NB4 (cell line): ENCODE measurements around the gene FBXL13.

ENCODE experiments used
- DNase-seq: peaks from one replicate; pipeline ENCODE4 v3.0.0; 2010; ENCODE audit warnings: low read depth
- H3K4me3 ChIP-seq: one replicate; pipeline ENCODE4 v1.5.1; 2011; ENCODE audit warnings: mild to moderate bottlenecking, low read depth, low read length, moderate library complexity
- CTCF ChIP-seq: IDR thresholded peaks from one replicate; pipeline ENCODE4 v1.5.1; 2012; ENCODE audit warnings: low read depth, low read length
- MAX ChIP-seq: IDR thresholded peaks from 2 replicates; pipeline ENCODE4 v1.6.1; 2011; ENCODE audit warnings: low read depth, low read length
- MYC ChIP-seq: IDR thresholded peaks from 2 replicates; pipeline ENCODE4 v1.6.1; 2011; ENCODE audit warnings: low read depth, low read length
- POLR2A ChIP-seq: IDR thresholded peaks from 2 replicates; pipeline ENCODE4 v1.6.1; 2011; ENCODE audit warnings: mild to moderate bottlenecking; ENCODE audit not compliant: insufficient read length; ENCODE audit errors: extremely low read depth

The FBXL13 gene

GRCh38 chr7:102953406-102953805 lies 121.2 kb downstream of the FBXL13 start:
- DNase-seq: peak; percentile 60
- TF ChIP-seq POLR2A (no peak), CTCF (no peak), MYC (no peak), MAX (no peak)
- H3K4me3 ChIP-seq: no peak overlapping the region

- no peak for TF ChIP-seq POLR2A
- no peak for TF ChIP-seq MAX
- no peak for TF ChIP-seq CTCF
- TF ChIP-seq MYC: no peak
- no peak overlapping the region for H3K4me3 ChIP-seq
- no peak for DNase-seq
Observed at GRCh38 chr7:102951839-102952238, 122.8 kb downstream of the FBXL13 start.

- no peak for DNase-seq
- TF ChIP-seq MAX (no peak), POLR2A (no peak)
- no peak overlapping the region for H3K4me3 ChIP-seq
Observed at GRCh38 chr7:102944241-102944640, 130.4 kb downstream of the FBXL13 start.

- DNase-seq: no peak
- no peak for TF ChIP-seq POLR2A
- TF ChIP-seq MYC: no peak
- no peak for TF ChIP-seq MAX
- no peak for TF ChIP-seq CTCF
- no peak overlapping the region for H3K4me3 ChIP-seq
Observed at GRCh38 chr7:102943423-102944169, 131.0 kb downstream of the FBXL13 start.

- H3K4me3 ChIP-seq: no peak overlapping the region
- no peak for DNase-seq
- TF ChIP-seq MYC (no peak), CTCF (no peak), POLR2A (no peak), MAX (no peak)
Observed at GRCh38 chr7:102942868-102943267, 131.7 kb downstream of the FBXL13 start.

- DNase-seq: no peak
- H3K4me3 ChIP-seq: no peak overlapping the region
- TF ChIP-seq MAX (no peak), POLR2A (no peak), CTCF (no peak), MYC (no peak)
Observed at GRCh38 chr7:102942181-102942866, 132.3 kb downstream of the FBXL13 start.
